Hematopoietic multipotent progenitor cell treated with erythropoietin and hydrocortisone succinate and interleukin-3 and kit ligand, for 4 days (in vitro differentiated cells): Measurements from ENCODE around the gene PLCD4.

Experiments used
- DNase-seq: peaks from one replicate; pipeline ENCODE4 v3.0.0-alpha.2; 2015

The PLCD4 gene

DNA sequence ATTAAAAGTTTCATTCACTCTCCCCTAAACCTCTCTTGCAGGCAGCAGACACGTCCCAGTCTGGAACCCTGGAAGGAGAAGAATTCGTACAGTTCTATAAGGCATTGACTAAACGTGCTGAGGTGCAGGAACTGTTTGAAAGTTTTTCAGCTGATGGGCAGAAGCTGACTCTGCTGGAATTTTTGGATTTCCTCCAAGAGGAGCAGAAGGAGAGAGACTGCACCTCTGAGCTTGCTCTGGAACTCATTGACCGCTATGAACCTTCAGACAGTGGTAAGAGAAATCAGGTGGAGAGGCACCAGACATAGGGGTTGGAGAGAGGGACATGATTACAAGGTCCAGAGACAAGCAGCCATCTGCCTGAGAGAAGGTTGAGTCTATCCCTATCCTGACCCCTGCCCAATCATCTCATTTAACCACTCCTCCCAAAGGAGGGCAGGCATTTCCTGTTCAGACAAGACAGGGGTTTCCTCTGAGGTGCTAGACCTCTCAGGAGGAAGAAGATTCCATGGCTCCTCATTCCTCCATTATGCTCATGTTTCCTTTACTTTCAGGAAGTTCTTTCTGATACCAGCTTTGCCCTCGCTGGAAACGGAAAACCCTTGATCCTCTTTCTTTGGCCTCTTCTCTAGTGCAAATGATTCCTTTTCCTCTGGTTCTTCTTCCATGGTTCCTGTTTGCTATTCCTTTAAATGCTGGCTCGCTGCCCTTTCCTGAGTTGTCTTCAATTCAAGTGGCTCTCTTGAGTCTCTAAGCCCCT, 15.1 kb downstream of the PLCD4 start:
- no peak for DNase-seq

DNA sequence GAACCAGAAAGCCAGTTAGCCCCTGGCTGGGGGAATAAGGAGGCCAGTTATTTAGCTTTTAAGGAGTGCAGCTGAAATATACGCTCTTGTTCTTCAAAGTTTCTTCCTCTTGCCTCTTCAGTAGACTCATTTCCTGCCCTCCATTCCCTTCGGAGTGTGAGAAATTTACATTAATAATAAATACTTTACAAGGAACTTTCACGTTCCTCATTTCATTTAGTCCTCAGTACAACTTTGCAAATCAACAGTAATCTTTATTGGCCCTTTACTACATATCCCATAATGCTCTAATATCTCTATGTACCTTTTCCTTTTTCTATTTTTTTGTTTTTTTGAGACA, 15.6 kb downstream of the PLCD4 start:
- no peak for DNase-seq

DNA sequence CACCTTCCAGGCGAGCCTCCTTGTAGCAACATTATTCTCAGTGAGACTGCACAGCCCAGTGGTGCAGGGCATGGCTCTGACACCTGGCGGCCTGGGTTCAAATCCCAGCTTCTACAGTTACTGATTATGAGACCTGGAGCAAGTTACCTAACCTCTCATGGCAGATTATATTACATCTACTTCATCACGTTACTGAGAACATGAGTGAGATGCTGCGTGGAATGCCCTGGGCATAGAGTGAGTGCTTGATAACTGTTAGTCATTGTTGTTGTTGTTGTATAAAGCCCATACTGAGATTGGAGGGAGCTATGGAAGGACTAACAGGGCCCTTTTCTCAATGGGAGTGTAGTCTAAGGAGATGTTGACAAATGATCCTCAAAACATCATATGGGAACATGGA, 18.7 kb downstream of the PLCD4 start:
- DNase-seq: no peak

DNA sequence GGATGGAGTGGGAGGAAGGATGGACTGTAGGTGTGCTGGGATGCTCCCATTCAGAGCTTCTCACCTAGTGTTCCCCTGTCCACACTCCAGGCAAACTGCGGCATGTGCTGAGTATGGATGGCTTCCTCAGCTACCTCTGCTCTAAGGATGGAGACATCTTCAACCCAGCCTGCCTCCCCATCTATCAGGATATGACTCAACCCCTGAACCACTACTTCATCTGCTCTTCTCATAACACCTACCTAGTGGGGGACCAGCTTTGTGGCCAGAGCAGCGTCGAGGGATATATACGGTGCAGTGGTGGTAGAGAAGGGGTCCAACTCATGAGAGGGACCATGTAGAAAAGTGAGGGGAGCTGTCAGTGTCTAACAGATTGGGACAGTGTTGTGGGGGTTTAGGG, 20.2 kb downstream of the PLCD4 start:
- no peak for DNase-seq

DNA sequence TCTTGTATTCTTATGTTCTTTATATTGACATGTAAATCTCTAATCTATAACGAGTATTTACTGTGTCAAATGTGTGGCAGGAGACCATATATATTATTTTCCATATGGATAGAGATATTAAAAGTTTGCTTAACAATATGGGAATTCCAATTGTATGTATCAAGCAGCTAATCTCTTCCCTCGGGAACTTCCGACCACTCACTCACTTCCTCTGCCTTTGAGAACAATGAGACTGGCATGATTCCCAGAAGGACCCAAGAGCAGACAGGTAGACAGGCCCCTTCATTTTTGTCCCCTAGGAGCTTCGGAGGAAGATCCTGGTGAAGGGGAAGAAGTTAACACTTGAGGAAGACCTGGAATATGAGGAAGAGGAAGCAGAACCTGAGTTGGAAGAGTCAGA, 24.1 kb downstream of the PLCD4 start:
- DNase-seq: no peak

DNA sequence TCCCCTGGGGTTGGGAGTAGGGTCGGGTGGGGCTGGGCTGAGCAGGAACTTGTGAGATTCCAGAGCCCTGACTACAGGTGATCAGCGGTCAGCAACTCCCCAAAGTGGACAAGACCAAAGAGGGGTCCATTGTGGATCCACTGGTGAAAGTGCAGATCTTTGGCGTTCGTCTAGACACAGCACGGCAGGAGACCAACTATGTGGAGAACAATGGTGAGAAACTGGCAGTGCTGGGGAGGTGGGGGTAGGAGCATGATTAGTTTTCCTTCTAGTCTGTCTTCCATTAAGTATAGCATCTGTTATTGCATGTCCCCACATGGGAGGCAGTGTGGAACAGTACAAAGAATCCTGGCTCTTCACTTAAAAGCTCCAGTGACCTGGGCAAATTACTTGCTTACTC, 28.0 kb downstream of the PLCD4 start:
- DNase-seq: no peak

DNA sequence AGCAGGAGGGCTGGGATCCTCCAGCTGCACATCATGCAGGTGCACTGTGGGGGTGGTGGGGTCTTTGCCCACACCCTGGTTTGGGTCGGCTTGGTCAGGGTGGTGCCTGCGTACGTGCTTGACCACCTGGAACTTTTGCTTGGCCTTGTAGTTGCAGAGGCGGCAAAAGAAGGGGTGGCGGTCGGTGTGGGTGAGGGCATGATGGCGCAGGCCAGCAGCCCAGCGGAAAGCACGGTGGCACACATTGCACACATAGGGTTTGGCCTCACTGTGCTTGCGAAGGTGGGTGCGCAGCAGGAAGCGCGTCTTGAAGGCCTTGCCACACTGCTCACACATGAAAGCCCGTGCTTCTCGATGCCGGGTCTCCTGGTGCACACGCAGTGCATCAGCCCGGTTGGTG, 30.7 kb downstream of the PLCD4 start:
- DNase-seq: no peak

DNA sequence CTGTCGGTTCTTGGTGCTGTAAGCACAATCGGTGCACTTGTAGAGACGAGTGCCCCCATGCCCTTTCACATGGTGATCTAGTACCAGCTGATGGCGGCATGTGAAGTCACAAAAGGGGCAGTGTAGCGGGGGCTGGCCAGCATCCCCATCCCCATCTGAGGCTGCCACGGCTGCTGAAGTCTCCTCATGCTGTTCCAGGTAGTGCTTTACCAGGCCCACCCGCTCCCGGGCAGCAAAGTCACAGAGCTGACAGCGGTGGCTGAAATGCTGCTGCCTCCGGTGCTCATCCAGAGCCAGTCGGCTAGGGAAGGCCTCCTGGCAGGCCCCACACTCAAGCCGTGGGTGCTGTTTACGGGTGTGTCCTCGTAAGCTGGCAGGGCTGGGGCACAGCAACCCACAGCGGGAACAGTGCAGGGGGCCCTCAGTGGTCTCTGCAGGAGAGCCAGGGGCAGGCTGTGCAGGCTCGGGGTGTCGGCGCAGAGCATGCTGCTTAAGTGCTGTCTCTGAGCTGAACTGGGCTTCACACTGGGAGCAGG, 34.5 kb downstream of the PLCD4 start:
- no peak for DNase-seq

DNA sequence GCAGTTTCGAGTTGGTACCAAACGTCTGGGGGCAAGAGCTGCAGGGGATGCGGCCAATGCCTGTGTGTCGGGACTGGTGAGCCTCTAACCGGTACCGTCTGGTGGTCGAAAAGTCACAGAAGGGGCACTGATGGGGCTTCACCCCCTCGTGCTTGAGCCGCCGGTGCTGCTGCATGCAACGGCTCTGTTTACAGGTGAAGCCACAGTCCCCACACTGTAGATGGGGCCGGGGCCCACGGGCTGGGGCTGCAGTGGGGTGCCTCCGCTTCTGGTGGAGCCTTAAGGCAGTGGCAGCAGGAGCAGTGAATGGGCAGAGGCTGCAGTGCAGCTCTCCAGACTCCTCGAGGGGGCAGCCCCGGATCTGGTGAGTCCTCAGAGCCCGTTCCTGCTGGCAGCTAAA, 35.1 kb downstream of the PLCD4 start:
- no peak for DNase-seq

DNA sequence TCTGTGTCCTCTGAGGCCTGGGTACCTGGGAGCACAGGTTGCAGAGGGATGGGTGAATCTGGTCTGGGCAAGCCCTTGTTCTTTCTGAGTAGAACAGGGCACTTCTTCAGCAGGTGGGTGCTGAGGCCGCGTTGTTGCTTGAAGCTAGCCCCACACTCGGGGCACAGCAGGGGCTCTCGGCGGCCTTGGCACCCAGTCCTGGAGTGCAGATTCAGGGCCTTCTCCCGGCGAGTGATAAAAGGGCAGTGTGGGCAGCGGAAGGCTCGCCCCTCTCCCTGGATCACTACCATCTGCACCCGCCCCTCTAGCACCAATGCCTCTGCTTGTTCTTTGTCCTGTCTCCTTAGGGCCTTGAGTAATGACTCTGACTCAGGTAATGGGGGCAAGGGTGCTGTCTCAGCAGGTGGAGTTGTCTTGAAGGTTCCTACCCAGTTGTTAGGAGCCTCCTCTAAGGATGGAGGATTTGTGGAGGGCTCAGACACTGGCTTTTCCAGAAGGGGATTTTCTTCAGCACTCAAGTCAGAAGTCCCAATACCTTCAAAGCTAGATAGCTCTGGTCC, 36.1 kb downstream of the PLCD4 start:
- no peak for DNase-seq

DNA sequence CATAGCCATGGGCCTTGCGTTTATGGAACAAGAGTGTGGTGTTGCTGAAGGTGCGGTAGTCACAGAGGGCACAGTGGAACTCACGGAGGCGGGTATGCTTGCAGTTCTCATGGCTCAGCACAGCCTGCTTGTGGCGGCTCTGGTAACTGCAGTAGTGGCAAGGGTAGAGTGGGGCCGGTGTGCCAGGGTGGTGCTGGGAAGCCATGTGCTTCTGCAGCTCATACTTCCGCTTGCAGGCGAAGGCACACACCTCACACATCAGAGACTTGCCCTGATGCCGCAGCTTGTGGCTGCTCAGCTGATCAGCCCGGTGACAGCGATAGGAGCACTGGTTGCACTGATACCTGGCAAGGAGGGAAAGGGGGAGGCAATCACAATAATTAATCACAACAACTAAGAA, 37.0 kb downstream of the PLCD4 start:
- no peak for DNase-seq

DNA sequence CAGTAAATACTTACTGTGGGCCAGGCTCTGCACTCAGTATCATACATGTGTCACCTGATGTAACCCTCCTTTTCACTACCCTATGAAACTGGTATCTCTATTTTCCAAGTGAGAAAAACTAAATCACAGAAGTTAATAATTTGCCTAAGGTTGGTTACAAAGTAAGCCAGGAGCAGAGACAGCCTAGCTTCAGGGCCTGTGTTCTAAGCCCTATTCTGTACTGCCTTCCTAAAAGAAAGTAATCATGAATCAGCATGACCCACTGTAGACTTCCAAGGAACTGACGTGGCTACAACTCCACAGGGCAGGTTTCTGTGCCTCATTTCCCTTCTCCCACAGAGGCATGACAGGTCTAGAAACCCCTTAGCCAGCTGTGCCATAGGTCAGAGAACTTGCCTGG, 37.4 kb downstream of the PLCD4 start:
- no peak for DNase-seq

DNA sequence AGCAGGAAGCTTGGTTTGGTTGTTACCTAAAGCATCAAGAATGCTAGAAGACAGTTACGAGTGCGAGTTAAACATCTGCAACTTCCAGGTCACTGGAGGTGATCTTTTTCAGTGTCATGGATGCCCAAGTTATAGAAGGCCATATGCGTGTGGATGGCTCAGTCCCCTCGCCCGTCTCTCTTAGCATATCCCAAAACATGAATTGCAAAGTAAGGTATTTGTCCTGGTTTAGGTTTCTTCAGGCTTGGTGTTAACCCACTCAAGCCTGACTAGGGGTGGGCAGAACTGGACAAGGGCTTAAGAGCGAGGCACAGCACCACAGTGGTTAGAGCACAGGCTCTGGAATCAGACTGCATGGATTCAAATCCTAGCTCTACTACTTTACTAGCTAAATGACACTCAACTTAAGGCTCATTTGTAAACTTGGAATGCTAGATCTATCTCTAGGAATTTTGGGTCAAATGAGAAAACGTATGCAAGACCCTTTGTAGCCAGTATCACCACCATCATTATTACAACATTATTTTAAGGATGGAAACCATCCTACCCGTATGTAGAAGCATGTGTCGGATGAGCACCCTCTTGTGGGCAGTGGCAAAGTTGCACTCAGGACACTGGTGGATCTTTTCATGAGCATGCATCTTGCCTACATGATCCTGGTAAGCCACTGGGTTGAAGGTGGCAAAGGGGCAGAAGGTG, 40.5 kb downstream of the PLCD4 start:
- peak; percentile 83 for DNase-seq

DNA sequence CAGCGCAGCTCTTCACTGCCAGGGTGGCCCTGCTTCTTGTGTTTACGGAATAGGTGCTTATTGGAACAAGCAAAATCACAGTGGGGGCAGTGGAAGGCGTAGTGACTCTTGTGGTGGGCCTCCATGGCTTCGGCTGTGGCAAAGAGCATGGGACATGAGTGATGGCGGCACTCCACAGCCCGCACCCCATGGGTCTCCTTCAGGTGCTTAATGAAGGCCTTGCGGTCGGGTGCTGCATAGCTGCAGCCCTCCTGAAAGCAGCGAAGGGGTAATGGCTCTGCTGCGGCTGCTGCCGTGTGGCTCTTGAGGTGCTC, 41.0 kb downstream of the PLCD4 start:
- DNase-seq: no peak

DNA sequence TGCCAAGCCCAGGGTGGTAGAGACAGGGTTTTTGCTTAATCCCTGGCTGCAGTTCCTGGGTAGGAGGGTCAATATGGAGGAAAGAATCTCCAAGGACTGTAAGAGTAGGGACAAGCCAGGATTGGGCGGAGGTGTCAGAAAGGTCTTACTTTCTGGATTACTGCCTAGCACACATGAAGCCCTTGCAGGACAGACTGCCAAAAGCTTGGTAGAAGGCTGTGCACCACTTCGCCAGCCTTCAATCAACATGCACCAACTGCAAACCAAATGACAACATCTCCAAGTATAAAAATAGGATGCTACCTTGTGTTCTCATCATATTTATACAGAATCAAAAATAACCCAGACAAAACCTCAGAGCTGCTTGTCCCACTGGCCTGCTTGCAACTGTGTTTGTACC, 48.1 kb downstream of the PLCD4 start:
- DNase-seq: no peak

DNA sequence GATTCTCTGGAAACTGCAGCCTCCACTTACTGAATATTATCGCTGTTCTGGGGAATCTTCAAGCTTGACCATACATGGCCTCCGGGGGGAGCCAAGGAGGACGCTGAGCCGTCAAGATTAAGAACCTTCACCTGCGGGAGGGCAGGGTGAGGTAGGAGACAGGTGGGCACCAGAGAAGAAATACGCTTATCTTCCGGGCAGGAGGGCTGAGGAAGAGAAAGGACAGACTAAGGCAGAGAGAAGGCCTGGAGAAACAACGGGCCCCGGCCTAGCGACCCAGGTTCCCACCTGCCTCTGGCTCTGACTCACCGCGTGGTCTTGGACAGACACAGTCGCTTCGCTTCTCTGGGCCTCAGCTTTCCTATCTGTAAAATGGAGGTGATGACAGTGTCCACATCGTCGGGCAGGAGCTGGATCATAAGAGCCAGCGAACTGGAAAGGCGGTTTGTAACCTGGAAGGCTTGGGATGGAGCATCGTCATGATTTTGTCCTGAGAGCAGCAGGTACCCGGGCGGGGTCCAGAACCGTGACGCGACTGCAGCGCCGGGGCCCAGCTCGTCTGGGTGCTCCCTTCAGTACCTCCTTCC, 51.1 kb downstream of the PLCD4 start:
- DNase-seq: peak; percentile 84

DNA sequence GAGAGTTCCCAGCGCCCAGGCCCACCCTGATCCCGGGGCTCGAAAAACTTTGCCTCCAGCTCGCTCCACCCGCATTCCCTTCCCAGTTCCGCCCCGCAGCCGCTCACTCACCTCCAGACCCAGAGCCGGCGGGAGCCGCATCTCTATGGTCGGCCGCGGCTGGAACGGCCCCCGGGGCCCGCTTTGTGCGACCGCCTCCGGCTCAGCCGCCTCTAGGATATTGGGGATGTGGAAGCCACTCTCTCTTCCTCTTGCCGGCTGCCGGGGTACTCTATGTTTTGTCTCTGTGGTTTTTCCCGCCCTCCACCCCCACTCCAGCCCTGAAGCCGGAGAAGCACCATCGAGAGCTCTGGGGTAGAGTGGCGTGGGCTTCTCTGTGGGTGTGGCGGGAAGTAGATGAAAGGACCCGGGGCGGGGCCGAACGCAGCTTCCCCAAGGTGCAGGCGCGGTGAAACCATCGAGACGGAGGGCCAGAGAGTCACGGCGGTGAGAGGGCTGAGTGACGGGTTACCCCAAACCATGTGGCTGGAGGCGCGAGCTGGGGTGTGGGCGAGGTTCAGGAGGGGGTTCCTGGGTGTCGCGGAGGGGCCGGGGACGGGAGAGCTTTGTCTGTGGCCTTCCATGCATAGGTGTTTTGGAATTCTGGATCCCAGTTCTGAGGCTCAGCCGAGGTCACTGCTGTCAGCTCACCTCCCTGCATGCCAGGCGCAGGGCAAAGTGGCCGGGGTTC, 51.7 kb downstream of the PLCD4 start, which contains the start of the genes BCS1L and ZNF142:
BCS1L (plus strand) TSS at position 426 of the 730 bp plus-strand sequence. CDS start 1,305 bp downstream, outside the sequence.
ZNF142 (minus strand) TSS at position 366 of the 730 bp plus-strand sequence. CDS start 3,194 bp downstream, outside the sequence.
- peak; percentile 99 for DNase-seq

DNA sequence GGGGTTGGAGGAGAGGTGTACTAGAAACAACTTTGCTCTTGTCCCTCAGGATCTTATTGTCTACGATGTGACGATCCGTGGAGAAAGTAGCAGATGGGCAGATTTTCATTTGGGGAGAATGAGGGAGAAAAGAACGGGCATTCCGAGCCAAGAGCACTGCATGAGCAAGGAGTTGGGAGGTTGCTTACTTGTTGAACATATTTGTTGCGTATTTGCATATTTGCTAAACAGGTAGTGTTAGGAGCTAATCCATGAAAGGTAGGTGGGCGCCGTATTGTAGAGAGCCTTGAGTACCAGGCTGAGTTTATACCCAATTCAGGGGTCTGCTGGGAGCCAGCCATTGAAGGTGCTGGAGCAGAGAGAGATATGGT, 52.3 kb downstream of the PLCD4 start:
- DNase-seq: no peak

DNA sequence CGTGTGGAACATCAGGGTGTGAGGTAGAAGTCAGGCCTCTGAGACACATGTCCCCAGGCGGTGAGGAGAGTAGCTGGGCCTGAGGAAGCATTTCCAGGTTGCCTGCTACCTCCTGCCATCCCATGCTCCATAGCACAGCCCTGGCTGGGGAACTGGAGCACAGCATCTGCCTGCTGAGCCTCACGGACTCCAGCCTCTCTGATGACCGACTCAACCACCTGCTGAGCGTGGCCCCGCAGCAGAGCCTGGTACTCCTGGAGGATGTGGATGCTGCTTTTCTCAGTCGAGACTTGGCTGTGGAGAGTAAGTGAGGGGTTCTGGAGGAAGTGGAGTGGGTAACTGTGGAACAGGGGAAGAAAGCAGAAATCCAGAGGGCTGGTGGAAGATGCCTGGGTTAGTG, 54.7 kb downstream of the PLCD4 start:
- no peak for DNase-seq

DNA sequence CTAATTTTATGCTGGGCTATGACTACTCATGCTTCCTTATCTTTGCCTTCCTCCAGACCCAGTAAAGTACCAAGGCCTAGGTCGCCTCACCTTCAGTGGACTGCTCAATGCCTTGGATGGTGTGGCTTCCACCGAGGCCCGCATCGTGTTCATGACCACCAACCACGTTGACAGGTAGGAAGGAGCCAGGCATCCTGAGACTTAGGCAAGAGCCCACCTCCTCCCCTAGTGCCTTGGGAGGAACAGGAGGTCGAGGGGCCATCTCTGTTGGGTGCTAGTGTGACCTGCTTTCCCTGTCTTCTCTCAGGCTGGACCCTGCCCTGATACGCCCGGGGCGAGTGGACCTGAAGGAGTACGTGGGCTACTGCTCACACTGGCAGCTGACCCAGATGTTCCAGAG, 55.1 kb downstream of the PLCD4 start:
- DNase-seq: no peak

DNA sequence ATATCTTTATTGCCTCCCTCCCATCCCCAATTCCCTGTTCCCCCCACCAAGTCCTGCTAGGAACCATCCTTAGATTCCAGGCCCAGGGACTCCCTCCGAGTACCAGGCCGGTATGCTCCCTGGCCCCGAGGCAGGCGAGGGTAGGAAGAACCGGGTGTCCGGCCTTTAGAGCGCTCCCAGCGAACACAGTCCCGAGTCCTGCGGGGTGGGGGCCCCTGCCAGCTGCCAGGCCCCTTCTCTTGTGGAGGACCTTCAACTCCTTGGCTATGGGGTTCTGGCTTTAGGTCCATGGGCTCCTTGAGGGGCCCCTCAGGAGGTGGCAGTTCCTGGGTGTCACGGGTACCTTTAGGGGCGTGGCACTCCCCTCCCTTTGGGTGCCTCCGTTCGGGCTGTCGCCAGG, 56.2 kb downstream of the PLCD4 start:
- no peak for DNase-seq

DNA sequence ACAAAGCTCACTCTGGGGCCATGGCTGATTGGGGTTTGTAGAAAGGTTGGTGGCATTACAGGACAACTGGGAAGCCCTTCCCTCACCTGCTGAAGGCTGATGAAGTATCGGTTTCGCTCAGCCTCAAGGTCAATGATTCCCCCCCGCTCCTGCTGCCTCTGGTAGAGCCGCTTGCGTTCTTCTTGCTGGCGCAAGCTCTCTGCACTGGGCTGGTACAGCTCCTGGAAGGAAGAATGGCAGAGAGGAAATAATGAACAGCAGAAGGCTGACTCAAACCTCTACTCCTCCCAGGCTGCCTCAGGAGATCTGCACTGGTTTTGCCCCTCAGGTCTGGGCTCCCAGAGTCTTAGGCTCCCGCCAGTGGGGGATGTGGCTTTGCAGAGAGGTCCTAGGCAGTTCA, 57.0 kb downstream of the PLCD4 start:
- no peak for DNase-seq

DNA sequence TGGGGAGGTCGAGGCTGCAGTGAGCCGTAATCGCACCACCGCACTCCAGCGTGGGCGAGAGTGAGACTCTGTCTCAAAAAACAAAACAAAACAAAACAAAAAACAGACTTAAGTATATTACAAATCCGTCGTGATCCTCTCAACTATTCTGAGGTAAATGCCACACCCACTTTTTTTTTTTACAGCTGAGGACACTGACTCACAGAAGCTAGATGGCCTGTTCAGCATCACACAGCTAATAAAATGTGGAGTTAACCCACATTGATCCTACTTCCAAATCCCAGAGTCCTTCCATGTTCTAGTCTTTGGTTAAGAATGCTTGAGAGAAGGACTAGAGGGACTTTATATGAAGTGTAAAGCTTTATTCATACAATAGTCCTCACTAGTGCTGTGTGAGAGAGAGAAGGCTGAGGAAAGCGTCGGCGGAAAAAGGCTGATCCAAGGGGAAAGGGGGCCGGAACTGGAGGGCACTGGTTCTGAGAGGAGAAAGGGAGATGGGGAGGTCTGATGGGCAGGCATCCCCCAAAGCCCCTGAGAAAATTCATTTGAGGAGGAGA, 63.5 kb downstream of the PLCD4 start:
- peak; percentile 33 for DNase-seq
